Endothelial cell of umbilical vein (primary cell): ENCODE measurements around the gene TMEM61.

Experiments
- EZH2 ChIP-seq: IDR thresholded peaks from 2 replicates; pipeline ENCODE4 v1.6.1; 2012; ENCODE audit warnings: borderline replicate concordance, low read depth, mild to moderate bottlenecking, moderate library complexity, low read length, inconsistent platforms; ENCODE audit not compliant: severe bottlenecking
- JUN ChIP-seq: IDR thresholded peaks from 2 replicates; pipeline ENCODE4 v1.6.1; 2011; ENCODE audit warnings: borderline replicate concordance, low read depth; ENCODE audit not compliant: insufficient read length, insufficient read depth
- POLR2A ChIP-seq: IDR thresholded peaks from 2 replicates; pipeline ENCODE4 v1.6.1; 2012; ENCODE audit warnings: low read depth, mild to moderate bottlenecking, control low read depth, low read length
- POLR2AphosphoS5 ChIP-seq: IDR thresholded peaks from 2 replicates; pipeline ENCODE4 v1.6.1; 2012; ENCODE audit warnings: low read depth, mild to moderate bottlenecking, control low read depth, low read length, moderate library complexity; ENCODE audit not compliant: insufficient read depth
- TF ChIP-seq, protein P1 (sequence below), 2 donors: IDR thresholded peaks; 1 replicate in 1 of 2; 2 replicates in 1 of 2; pipeline ENCODE4 v1.5.1; 2011; ENCODE audit warnings: low read length in 2 of 2, mild to moderate bottlenecking in 2 of 2, moderate library complexity in 2 of 2, control low read depth in 1 of 2, inconsistent platforms in 1 of 2, low read depth in 1 of 2; ENCODE audit not compliant: insufficient read depth in 1 of 2; ENCODE audit errors: extremely low read depth in 1 of 2

GRCh38 chr1:54997711-54997986 is 17.2 kb downstream of the TMEM61 start:
- TF ChIP-seq EZH2 (no peak), POLR2A (no peak), POLR2AphosphoS5 (no peak), JUN (no peak)
- TF ChIP-seq, protein P1, sequence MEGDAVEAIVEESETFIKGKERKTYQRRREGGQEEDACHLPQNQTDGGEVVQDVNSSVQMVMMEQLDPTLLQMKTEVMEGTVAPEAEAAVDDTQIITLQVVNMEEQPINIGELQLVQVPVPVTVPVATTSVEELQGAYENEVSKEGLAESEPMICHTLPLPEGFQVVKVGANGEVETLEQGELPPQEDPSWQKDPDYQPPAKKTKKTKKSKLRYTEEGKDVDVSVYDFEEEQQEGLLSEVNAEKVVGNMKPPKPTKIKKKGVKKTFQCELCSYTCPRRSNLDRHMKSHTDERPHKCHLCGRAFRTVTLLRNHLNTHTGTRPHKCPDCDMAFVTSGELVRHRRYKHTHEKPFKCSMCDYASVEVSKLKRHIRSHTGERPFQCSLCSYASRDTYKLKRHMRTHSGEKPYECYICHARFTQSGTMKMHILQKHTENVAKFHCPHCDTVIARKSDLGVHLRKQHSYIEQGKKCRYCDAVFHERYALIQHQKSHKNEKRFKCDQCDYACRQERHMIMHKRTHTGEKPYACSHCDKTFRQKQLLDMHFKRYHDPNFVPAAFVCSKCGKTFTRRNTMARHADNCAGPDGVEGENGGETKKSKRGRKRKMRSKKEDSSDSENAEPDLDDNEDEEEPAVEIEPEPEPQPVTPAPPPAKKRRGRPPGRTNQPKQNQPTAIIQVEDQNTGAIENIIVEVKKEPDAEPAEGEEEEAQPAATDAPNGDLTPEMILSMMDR (IDR thresholded peaks at IDR 0.05; ENCODE audit: extremely low read depth in 1 of 2, insufficient read depth in 1 of 2, low read depth in 1 of 2, low read length in 2 of 2) = no peak
